Measurements from ENCODE around the gene PAX7.

Gene PAX7

GRCh38 chr1:18645747-18646090 lies 15.1 kb downstream of the PAX7 start:
- no peak for TF ChIP-seq POLR2AphosphoS5 (IDR thresholded peaks at IDR 0.05; ENCODE audit: low read depth, low read length)
- no peak for TF ChIP-seq REST (IDR thresholded peaks at IDR 0.05; ENCODE audit: insufficient read depth in 1 of 2, low read depth in 2 of 2, low read length in 2 of 2)
- TF ChIP-seq SIN3A (IDR thresholded peaks at IDR 0.05; ENCODE audit: borderline replicate concordance, insufficient read depth, low read length), result no peak
- no peak for TF ChIP-seq TAF1 (IDR thresholded peaks at IDR 0.05; ENCODE audit: borderline replicate concordance, insufficient read depth, low read length)
- TF ChIP-seq FOXP2 (optimal IDR thresholded peaks at IDR 0.05; ENCODE audit: borderline replicate concordance, extremely low read depth, extremely low read length, insufficient read depth), result no peak

GRCh38 chr1:18646091-18646785 lies 15.6 kb downstream of the PAX7 start:
- TF ChIP-seq TAF1 (IDR thresholded peaks at IDR 0.05; ENCODE audit: borderline replicate concordance, insufficient read depth, low read length) (no peak), POLR2AphosphoS5 (IDR thresholded peaks at IDR 0.05; ENCODE audit: low read depth, low read length) (no peak), REST (IDR thresholded peaks at IDR 0.05; ENCODE audit: insufficient read depth in 1 of 2, low read depth in 2 of 2, low read length in 2 of 2) (no peak), SIN3A (IDR thresholded peaks at IDR 0.05; ENCODE audit: borderline replicate concordance, insufficient read depth, low read length) (no peak), FOXP2 (optimal IDR thresholded peaks at IDR 0.05; ENCODE audit: borderline replicate concordance, extremely low read depth, extremely low read length, insufficient read depth) (no peak)

GRCh38 chr1:18646786-18647410 lies 16.3 kb downstream of the PAX7 start:
- TF ChIP-seq POLR2AphosphoS5 (IDR thresholded peaks at IDR 0.05; ENCODE audit: low read depth, low read length), result no peak
- TF ChIP-seq FOXP2 (optimal IDR thresholded peaks at IDR 0.05; ENCODE audit: borderline replicate concordance, extremely low read depth, extremely low read length, insufficient read depth), result no peak
- TF ChIP-seq TAF1 (IDR thresholded peaks at IDR 0.05; ENCODE audit: borderline replicate concordance, insufficient read depth, low read length), result no peak
- TF ChIP-seq REST (IDR thresholded peaks at IDR 0.05; ENCODE audit: insufficient read depth in 1 of 2, low read depth in 2 of 2, low read length in 2 of 2), result no peak
- no peak for TF ChIP-seq SIN3A (IDR thresholded peaks at IDR 0.05; ENCODE audit: borderline replicate concordance, insufficient read depth, low read length)

GRCh38 chr1:18647681-18648214 lies 17.1 kb downstream of the PAX7 start:
- TF ChIP-seq FOXP2 (optimal IDR thresholded peaks at IDR 0.05; ENCODE audit: borderline replicate concordance, extremely low read depth, extremely low read length, insufficient read depth), result no peak
- no peak for TF ChIP-seq POLR2AphosphoS5 (IDR thresholded peaks at IDR 0.05; ENCODE audit: low read depth, low read length)
- TF ChIP-seq REST (IDR thresholded peaks at IDR 0.05; ENCODE audit: insufficient read depth in 1 of 2, low read depth in 2 of 2, low read length in 2 of 2), result no peak
- TF ChIP-seq SIN3A (IDR thresholded peaks at IDR 0.05; ENCODE audit: borderline replicate concordance, insufficient read depth, low read length), result no peak
- TF ChIP-seq TAF1 (IDR thresholded peaks at IDR 0.05; ENCODE audit: borderline replicate concordance, insufficient read depth, low read length), result no peak

All from PFSK-1 (cell line).